ENCODE measurements around the gene WRAP73. TPM values are rescaled to one million over a fixed set of nuclear protein-coding genes. Genes with fewer than 3 reads are reported as not detected.

Gene WRAP73
- total RNA-seq, 3 donors from 2014 or later (not counting 1 experiment from before 2014, with no cell fraction given), result 27.8 to 35.4 (median 30.1) TPM

DNA sequence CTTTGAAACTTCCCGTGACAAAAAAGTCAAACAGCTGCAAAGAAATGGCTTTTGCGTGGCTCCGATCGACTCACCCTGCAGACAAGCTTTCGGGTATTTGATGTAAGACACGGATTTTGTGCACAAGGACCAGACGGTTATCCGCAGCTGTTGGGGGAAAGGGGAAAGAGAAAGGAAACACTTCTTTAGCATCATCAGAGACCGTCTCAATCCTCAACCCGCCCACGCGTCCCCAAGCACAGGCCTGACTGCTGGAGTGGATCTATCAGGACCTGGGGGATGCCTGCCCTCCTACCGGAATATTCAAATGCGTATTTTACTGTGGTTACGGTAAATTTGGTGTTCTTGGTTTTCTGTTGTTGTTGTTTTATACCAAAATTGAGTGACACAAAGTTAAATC lies 11.2 kb downstream of the WRAP73 start:
- Mint-ChIP-seq H3K36me3 (peaks cover 9% of the 10 kb centered on the region), H3K9me3 (no peaks in the 10 kb centered on the region), H3K27me3 (ENCODE audit: low read depth in 2 of 2) (no peaks in the 10 kb centered on the region), H3K27ac (no peak overlapping the region), H3K4me1 (no peaks in the 10 kb centered on the region), H3K4me3 (no peak overlapping the region)
- no peak for TF ChIP-seq CTCF (IDR thresholded peaks at IDR 0.05)
- no peaks in the 10 kb centered on the region for H3K9me3 ChIP-seq (ENCODE audit: control insufficient read depth, insufficient read depth, low read length)
- no peaks in the 10 kb centered on the region for H3K27me3 ChIP-seq (ENCODE audit: control insufficient read depth, insufficient read depth, low read length)
- peaks cover 46% of the 10 kb centered on the region for H3K36me3 ChIP-seq (ENCODE audit: control insufficient read depth, insufficient read depth, low read length)
- H3K4me1 ChIP-seq (ENCODE audit: control insufficient read depth, insufficient read depth, low read length), result no peaks in the 10 kb centered on the region
- ATAC-seq (no peak), DNase-seq (no peak)
- H3K4me3 ChIP-seq (ENCODE audit: low read length), result no peak overlapping the region
- 87% methylated on average over 15 of the region's 15 CpGs for WGBS (ENCODE audit: insufficient coverage)
- intact Hi-C loops (cut with micrococcal nuclease), result no loop called here
- no peak overlapping the region for H3K27ac ChIP-seq (ENCODE audit: low read length)

DNA sequence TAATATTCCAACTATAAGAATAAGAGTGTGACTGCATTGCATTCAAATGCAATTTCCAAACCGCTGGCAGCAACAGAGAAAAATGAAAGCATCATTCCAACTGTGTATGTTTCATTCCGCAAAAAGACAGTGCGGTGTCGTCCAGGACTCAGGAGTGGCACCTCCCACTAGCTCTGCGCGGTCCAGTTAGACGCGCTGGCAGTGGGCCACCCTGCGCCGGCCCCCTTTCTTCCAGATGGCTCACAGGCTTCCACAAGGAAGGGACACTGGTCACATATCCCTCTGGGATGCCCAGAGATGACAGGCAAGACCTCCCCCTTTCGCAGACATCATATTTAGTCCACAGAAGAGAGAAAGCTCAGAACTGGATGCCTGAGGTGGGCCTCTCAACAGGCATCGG lies 11.9 kb downstream of the WRAP73 start:
- no peaks in the 10 kb centered on the region for H3K27me3 Mint-ChIP-seq (ENCODE audit: low read depth in 2 of 2)
- no peak for TF ChIP-seq CTCF (IDR thresholded peaks at IDR 0.05)
- H3K36me3 ChIP-seq (ENCODE audit: control insufficient read depth, insufficient read depth, low read length), result peaks cover 46% of the 10 kb centered on the region
- H3K4me3 ChIP-seq (ENCODE audit: low read length), result no peak overlapping the region
- H3K36me3 Mint-ChIP-seq, result peaks cover 9% of the 10 kb centered on the region
- no peaks in the 10 kb centered on the region for H3K9me3 ChIP-seq (ENCODE audit: control insufficient read depth, insufficient read depth, low read length)
- no peaks in the 10 kb centered on the region for H3K9me3 Mint-ChIP-seq
- no peak overlapping the region for H3K27ac Mint-ChIP-seq
- no peak overlapping the region for H3K27ac ChIP-seq (ENCODE audit: low read length)
- intact Hi-C loops (cut with micrococcal nuclease), result no loop called here
- H3K27me3 ChIP-seq (ENCODE audit: control insufficient read depth, insufficient read depth, low read length), result no peaks in the 10 kb centered on the region
- 98% methylated on average over 12 of the region's 12 CpGs for WGBS (ENCODE audit: insufficient coverage)
- ATAC-seq, result no peak
- no peaks in the 10 kb centered on the region for H3K4me1 ChIP-seq (ENCODE audit: control insufficient read depth, insufficient read depth, low read length)
- DNase-seq, result no peak
- H3K4me1 Mint-ChIP-seq, result no peaks in the 10 kb centered on the region
- no peak overlapping the region for H3K4me3 Mint-ChIP-seq

GRCh38 chr1:3636531-3636930 lies 13.4 kb downstream of the WRAP73 start:
- Mint-ChIP-seq H3K36me3 (peaks cover 9% of the 10 kb centered on the region), H3K27ac (no peak overlapping the region), H3K4me3 (no peak overlapping the region), H3K4me1 (no peaks in the 10 kb centered on the region), H3K27me3 (ENCODE audit: low read depth in 2 of 2) (no peaks in the 10 kb centered on the region), H3K9me3 (no peaks in the 10 kb centered on the region)
- ATAC-seq, result no peak
- intact Hi-C loops (cut with micrococcal nuclease), result no loop called here
- no peak for DNase-seq
- Histone ChIP-seq H3K9me3 (ENCODE audit: control insufficient read depth, insufficient read depth, low read length) (no peaks in the 10 kb centered on the region), H3K4me3 (ENCODE audit: low read length) (no peak overlapping the region), H3K4me1 (ENCODE audit: control insufficient read depth, insufficient read depth, low read length) (no peaks in the 10 kb centered on the region), H3K27ac (ENCODE audit: low read length) (no peak overlapping the region), H3K27me3 (ENCODE audit: control insufficient read depth, insufficient read depth, low read length) (no peaks in the 10 kb centered on the region), H3K36me3 (ENCODE audit: control insufficient read depth, insufficient read depth, low read length) (peaks cover 54% of the 10 kb centered on the region)
- no peak for TF ChIP-seq CTCF (IDR thresholded peaks at IDR 0.05)
- 97% methylated on average over 11 of the region's 11 CpGs for WGBS (ENCODE audit: insufficient coverage)

GRCh38 chr1:3636080-3636479 lies 13.8 kb downstream of the WRAP73 start:
- H3K4me3 Mint-ChIP-seq, result no peak overlapping the region
- no peaks in the 10 kb centered on the region for H3K9me3 ChIP-seq (ENCODE audit: control insufficient read depth, insufficient read depth, low read length)
- no peak overlapping the region for H3K27ac ChIP-seq (ENCODE audit: low read length)
- H3K27me3 Mint-ChIP-seq (ENCODE audit: low read depth in 2 of 2), result no peaks in the 10 kb centered on the region
- TF ChIP-seq CTCF (IDR thresholded peaks at IDR 0.05), result no peak
- no peaks in the 10 kb centered on the region for H3K9me3 Mint-ChIP-seq
- WGBS (ENCODE audit: insufficient coverage), result 97% methylated on average over 14 of the region's 14 CpGs
- H3K27ac Mint-ChIP-seq, result no peak overlapping the region
- no peak for ATAC-seq
- H3K4me1 ChIP-seq (ENCODE audit: control insufficient read depth, insufficient read depth, low read length), result no peaks in the 10 kb centered on the region
- H3K36me3 ChIP-seq (ENCODE audit: control insufficient read depth, insufficient read depth, low read length), result peaks cover 51% of the 10 kb centered on the region
- H3K27me3 ChIP-seq (ENCODE audit: control insufficient read depth, insufficient read depth, low read length), result no peaks in the 10 kb centered on the region
- H3K36me3 Mint-ChIP-seq, result peaks cover 9% of the 10 kb centered on the region
- H3K4me3 ChIP-seq (ENCODE audit: low read length), result no peak overlapping the region
- H3K4me1 Mint-ChIP-seq, result no peaks in the 10 kb centered on the region
- intact Hi-C loops (cut with micrococcal nuclease), result no loop called here
- DNase-seq, result no peak
